A673 (cell line): ENCODE results near the gene RBCK1. TPM values are rescaled to one million over a fixed set of nuclear protein-coding genes. Genes with fewer than 3 reads are reported as not detected.

Experiments used
- BruUV-seq: library from RNA; stranded (reverse); fragments of 400-500 nt; replicated peaks from 2 replicates; lab custom pipeline; 2021; lab: Mats Ljungman, UMichigan
- CTCF ChIA-PET: fragments of 300-600 bp; sonication (Branson Sonifier 250); formaldehyde crosslinking; loops from one replicate; lab custom pipeline; 2022; ENCODE audit warnings: antibody characterized with exemption; lab: Charles Lee
- POLR2A ChIA-PET: fragments of 300-600 bp; sonication (Branson Sonifier 250); formaldehyde crosslinking; loops from one replicate; lab custom pipeline; 2022; ENCODE audit warnings: antibody characterized with exemption; ENCODE audit not compliant: low non-redundant PET; lab: Charles Lee
- DNase-seq: peaks from one replicate; pipeline ENCODE4 v3.0.0-alpha.2; 2015; ENCODE audit warnings: low spot score
- H3K27ac ChIP-seq: fragments of 200-600 bp; sonication (generic); 2 replicates; pipeline ENCODE4 v1.5.1; 2016; ENCODE audit warnings: mixed run types, low read depth, mild to moderate bottlenecking, mixed read lengths, antibody characterized with exemption, low read length; ENCODE audit not compliant: poor library complexity, severe bottlenecking
- H3K27me3 ChIP-seq: fragments of 200-600 bp; sonication (generic); replicated peaks from 2 replicates; pipeline ENCODE4 v1.6.1; 2017; ENCODE audit warnings: mixed run types, low read depth, mild to moderate bottlenecking, mixed read lengths, antibody characterized with exemption, low read length; ENCODE audit not compliant: insufficient read depth, poor library complexity
- H3K36me3 ChIP-seq: fragments of 200-600 bp; sonication (generic); 2 replicates; pipeline ENCODE4 v1.6.1; 2016; ENCODE audit warnings: mixed run types, mild to moderate bottlenecking, mixed read lengths, antibody characterized with exemption, low read length; ENCODE audit not compliant: insufficient read depth, poor library complexity, severe bottlenecking
- H3K4me1 ChIP-seq: fragments of 200-600 bp; sonication (generic); 2 replicates; pipeline ENCODE4 v1.6.1; 2017; ENCODE audit warnings: mixed run types, mild to moderate bottlenecking, mixed read lengths, antibody characterized with exemption, low read length; ENCODE audit not compliant: insufficient read depth, poor library complexity, severe bottlenecking
- H3K4me3 ChIP-seq: fragments of 200-600 bp; sonication (generic); 2 replicates; pipeline ENCODE4 v1.5.1; 2016; ENCODE audit warnings: low read depth, mixed run types, mild to moderate bottlenecking, mixed read lengths, low read length; ENCODE audit not compliant: poor library complexity, severe bottlenecking
- H3K9me3 ChIP-seq: fragments of 200-600 bp; sonication (generic); 2 replicates; pipeline ENCODE4 v1.6.1; 2016; ENCODE audit warnings: mixed run types, low read depth, mild to moderate bottlenecking, mixed read lengths, antibody characterized with exemption, low read length; ENCODE audit not compliant: poor library complexity, severe bottlenecking
- EZH2 ChIP-seq: fragments of 200-600 bp; sonication (generic); IDR thresholded peaks from 2 replicates; pipeline ENCODE4 v1.6.1; 2017; ENCODE audit warnings: borderline replicate concordance, low read depth, mild to moderate bottlenecking, mixed read lengths, antibody characterized with exemption, low read length; ENCODE audit not compliant: poor library complexity, severe bottlenecking
- intact Hi-C: fragments of 100-400 bp; cut with micrococcal nuclease; formaldehyde crosslinking; loops from one replicate; pipeline ENCODE4 v1.10.0; 2022; ENCODE audit not compliant: unreplicated experiment
- total RNA-seq: library from RNA; stranded (reverse); gene quantifications from 2 replicates; pipeline ENCODE4 v1.2.3, GENCODE V29; 2021
- TF ChIP-seq, protein P1 (sequence below): fragments of 300-800, 200-600 bp; sonication (generic); conservative IDR thresholded peaks from 2 replicates; pipeline ENCODE4 v1.5.1; 2017; ENCODE audit warnings: low read depth, mild to moderate bottlenecking, antibody characterized with exemption, low read length, moderate library complexity, mixed read lengths

The RBCK1 gene
- total RNA-seq, 1 experiment from 2014 or later: 72.0 TPM

DNA sequence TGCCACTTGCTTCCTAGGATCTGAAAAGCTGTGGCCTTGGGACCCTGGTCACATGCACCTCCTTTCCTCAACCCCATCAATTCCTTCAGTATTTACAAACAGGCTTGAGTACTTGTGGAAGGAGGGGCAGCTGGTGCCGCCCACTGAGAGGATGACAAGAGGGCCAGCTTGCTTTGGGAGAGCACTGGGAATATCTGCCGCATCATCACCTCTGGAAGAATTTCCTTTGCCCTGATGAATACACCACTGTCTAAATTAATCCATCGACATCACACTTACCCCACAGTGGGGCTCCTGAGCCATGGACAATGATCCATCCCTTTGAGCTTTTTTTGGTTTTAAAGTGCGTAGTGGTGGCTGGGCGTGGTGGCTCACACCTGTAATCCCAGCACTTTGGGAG lies 28.4 kb downstream of the RBCK1 start:
- POLR2A ChIA-PET: interaction anchor here (0.5 kb wide), 1 partner anchor 14 kb away, joined by 6 read pairs; no protein-coding TSS in a partner anchor
- TF ChIP-seq EZH2: no peak
- TF ChIP-seq, protein P1, sequence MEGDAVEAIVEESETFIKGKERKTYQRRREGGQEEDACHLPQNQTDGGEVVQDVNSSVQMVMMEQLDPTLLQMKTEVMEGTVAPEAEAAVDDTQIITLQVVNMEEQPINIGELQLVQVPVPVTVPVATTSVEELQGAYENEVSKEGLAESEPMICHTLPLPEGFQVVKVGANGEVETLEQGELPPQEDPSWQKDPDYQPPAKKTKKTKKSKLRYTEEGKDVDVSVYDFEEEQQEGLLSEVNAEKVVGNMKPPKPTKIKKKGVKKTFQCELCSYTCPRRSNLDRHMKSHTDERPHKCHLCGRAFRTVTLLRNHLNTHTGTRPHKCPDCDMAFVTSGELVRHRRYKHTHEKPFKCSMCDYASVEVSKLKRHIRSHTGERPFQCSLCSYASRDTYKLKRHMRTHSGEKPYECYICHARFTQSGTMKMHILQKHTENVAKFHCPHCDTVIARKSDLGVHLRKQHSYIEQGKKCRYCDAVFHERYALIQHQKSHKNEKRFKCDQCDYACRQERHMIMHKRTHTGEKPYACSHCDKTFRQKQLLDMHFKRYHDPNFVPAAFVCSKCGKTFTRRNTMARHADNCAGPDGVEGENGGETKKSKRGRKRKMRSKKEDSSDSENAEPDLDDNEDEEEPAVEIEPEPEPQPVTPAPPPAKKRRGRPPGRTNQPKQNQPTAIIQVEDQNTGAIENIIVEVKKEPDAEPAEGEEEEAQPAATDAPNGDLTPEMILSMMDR: no peak
- Histone ChIP-seq H3K4me1 (no peaks in the 10 kb centered on the region), H3K27me3 (no peaks in the 10 kb centered on the region), H3K9me3 (no peaks in the 10 kb centered on the region), H3K27ac (no peak overlapping the region), H3K36me3 (peaks cover 65% of the 10 kb centered on the region), H3K4me3 (no peak overlapping the region)
- BruUV-seq: TSS peak; percentile 20
- no peak for DNase-seq
- CTCF ChIA-PET: no interaction called here
- intact Hi-C loops: no loop called here

DNA sequence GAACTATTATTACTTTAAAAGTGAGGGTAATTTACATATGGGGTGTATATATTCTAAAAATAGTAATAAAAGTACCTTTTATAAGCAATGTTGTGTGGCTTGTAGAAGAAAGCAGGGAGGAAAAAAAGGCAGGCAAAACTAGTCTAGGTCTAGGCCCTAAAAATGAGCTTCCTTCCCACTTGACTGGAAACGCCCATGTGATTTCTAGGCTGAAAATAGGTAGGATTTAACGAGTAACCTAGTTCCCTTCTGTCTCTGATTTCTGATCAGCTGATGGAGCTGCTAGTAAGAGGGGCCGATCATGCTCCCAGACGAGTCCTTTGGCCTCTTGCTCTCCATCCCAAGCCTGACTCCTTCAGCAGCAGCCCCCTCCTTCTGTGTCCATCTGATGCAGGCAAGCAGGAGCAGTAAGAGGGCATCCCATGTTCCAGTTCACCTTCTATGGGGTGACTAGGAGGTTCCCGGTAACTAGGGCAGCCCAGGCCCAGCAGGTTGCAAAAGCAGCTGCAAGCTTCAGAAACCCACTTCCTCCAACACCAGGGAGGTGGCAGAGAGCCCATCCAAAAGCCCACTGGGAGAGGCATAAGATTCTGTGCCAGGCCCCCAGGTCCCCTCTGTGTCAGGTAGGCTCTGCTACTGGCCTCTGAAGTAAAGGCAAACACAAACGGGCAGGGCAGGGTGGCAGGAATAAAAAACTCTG lies 29.8 kb downstream of the RBCK1 start:
- TF ChIP-seq, protein P1: no peak
- TF ChIP-seq EZH2: no peak
- POLR2A ChIA-PET: interaction anchor here (0.6 kb wide), 1 partner anchor 23 kb away, joined by 3 read pairs; no protein-coding TSS in a partner anchor

DNA sequence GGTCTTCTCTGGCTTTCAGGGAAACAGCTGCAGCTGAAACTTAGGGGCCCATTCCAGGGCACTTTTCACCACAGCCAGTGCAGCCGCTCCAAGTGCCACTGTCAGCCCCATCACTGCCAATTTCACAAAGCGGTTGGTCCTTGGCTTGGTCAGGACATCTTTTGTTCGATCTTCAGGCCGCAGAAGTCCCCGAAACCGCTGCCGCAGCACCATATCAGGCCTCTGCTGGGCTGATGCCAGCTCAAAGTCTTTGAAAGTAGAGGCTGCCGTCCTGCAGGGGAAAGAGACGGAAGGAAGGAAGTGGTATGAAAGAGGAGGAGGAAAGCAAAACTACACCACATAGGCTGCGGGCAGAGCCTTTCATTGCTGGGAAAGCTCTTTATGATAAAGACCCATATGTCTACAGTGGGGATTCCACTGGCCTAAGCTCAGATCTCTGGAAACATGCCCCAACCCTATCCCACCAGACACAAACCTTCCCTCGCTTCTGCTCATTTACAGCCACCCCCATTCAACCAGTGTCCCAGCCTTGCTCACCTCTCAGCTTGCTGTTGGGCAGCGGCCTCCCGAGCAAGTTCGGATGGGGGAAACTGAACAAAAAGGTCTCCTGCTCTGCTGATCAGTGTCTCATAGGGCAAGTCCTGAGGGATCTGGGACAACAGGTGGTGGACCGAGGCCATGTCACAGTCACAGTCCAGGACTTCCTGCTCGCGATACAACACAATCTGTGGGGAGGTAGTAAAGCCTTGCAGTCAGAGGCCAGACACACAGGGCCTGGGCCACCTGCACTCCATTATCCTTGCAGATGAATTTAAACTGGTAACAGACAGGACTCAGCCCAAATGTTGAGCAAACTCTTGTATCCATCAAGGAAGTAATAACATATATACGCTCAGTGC lies 30.7 kb downstream of the RBCK1 start:
- POLR2A ChIA-PET: no interaction called here
- BruUV-seq: no TSS peak

More for the DNA sequence above, 29.8 kb downstream of the RBCK1 start:
- no peak for DNase-seq
- Histone ChIP-seq H3K4me1 (no peaks in the 10 kb centered on the region), H3K36me3 (peaks cover 77% of the 10 kb centered on the region), H3K4me3 (no peak overlapping the region), H3K9me3 (no peaks in the 10 kb centered on the region), H3K27me3 (no peaks in the 10 kb centered on the region), H3K27ac (no peak overlapping the region)
- intact Hi-C loops: no loop called here
- CTCF ChIA-PET: no interaction called here
- BruUV-seq: no TSS peak

More for the DNA sequence above, 30.7 kb downstream of the RBCK1 start:
- Histone ChIP-seq H3K4me1 (no peaks in the 10 kb centered on the region), H3K4me3 (no peak overlapping the region), H3K27me3 (no peaks in the 10 kb centered on the region), H3K9me3 (no peaks in the 10 kb centered on the region), H3K36me3 (peaks cover 82% of the 10 kb centered on the region), H3K27ac (no peak overlapping the region)
- no peak for TF ChIP-seq EZH2
- TF ChIP-seq, protein P1: no peak
- CTCF ChIA-PET: no interaction called here
- DNase-seq: no peak
- intact Hi-C loops: no loop called here
